A549 (cell line): ENCODE data around the gene CDX1. TPM values are rescaled to one million over a fixed set of nuclear protein-coding genes. Genes with fewer than 3 reads are reported as not detected.
A peak's percentile ranks its signal among the peaks of the same experiment; 100 is the strongest.

Source experiments
- ATAC-seq, 2 experiments: fragments of 200-7000 bp in 1 of 2; fragments of >200 bp in 1 of 2; cut with Nextera tagmentation in 1 of 2; cut with Tn5 transposase in 1 of 2; 3 replicates each; pipeline versions ENCODE4 v1.8.0 to v1.9.1; 2018 to 2020; ENCODE audit warnings: mild to moderate bottlenecking in 1 of 2, moderate library complexity in 1 of 2
- CTCF ChIA-PET: fragments of 300-600 bp; sonication (Branson Sonifier 250); formaldehyde crosslinking; extraction: SDS; loops from one replicate; lab custom pipeline; 2021; ENCODE audit warnings: antibody characterized with exemption, inconsistent platforms; lab: Yijun Ruan, JAX
- POLR2A ChIA-PET: fragments of 350-600 bp; formaldehyde crosslinking; extraction: SDS; loops from one replicate; lab custom pipeline; 2021; ENCODE audit warnings: antibody characterized with exemption, inconsistent platforms; lab: Yijun Ruan, JAX
- DNase-seq, 2 experiments: peaks; one replicate each; pipeline versions ENCODE4 v3.0.0 to v3.0.0-alpha.2; 2011 to 2016; ENCODE audit warnings: low read depth in 1 of 2, low spot score in 1 of 2
- FAIRE-seq: peaks from 2 replicates; lab custom pipeline; 2011; peaks lifted over from hg19 to GRCh38; lab: Jason Lieb, UNC
- H3K27ac ChIP-seq, 2 experiments: fragments of >200 bp; sonication (Bioruptor Twin); formaldehyde crosslinking; 3 replicates each; pipeline ENCODE4 v1.5.1; 2016 to 2017
- H3K4me1 ChIP-seq: fragments of >200 bp; sonication (Bioruptor Twin); formaldehyde crosslinking; 3 replicates; pipeline ENCODE4 v1.6.1; 2016
- H3K4me2 ChIP-seq: fragments of >200 bp; sonication (Bioruptor Twin); formaldehyde crosslinking; 3 replicates; pipeline ENCODE4 v1.6.1; 2016
- H3K4me3 ChIP-seq: fragments of >200 bp; sonication (Bioruptor Twin); formaldehyde crosslinking; 3 replicates; pipeline ENCODE4 v1.5.1; 2016
- H3K9me3 ChIP-seq: fragments of >200 bp; sonication (Bioruptor Twin); formaldehyde crosslinking; 3 replicates; pipeline ENCODE4 v1.6.1; 2016
- ATOH8 ChIP-seq: fragments of 250-450 bp; sonication (Bioruptor Pico); IDR thresholded peaks from 2 replicates; pipeline ENCODE4 v1.5.0; 2020; ENCODE audit warnings: low read depth, mild to moderate bottlenecking, moderate library complexity
- CTCF ChIP-seq: fragments of >200 bp; sonication (Bioruptor Twin); formaldehyde crosslinking; IDR thresholded peaks from 3 replicates; pipeline ENCODE4 v1.5.1; 2016
- E2F6 ChIP-seq: IDR thresholded peaks from 2 replicates; pipeline ENCODE4 v1.6.1; 2012; ENCODE audit warnings: low read depth, borderline replicate concordance
- EHMT2 ChIP-seq: fragments of 200-600 bp; sonication (generic); IDR thresholded peaks from 2 replicates; pipeline ENCODE4 v1.6.1; 2016; ENCODE audit warnings: antibody characterized with exemption, low read depth, mild to moderate bottlenecking, moderate library complexity
- FOSL2 ChIP-seq, 2 experiments: fragments of 450-650 bp in 1 of 2; fragments of >200 bp in 1 of 2; sonication (Bioruptor Twin) in 1 of 2; formaldehyde crosslinking; IDR thresholded peaks; 2 replicates each; pipeline versions ENCODE4 v1.5.0 to v1.6.1; 2016 to 2020; ENCODE audit warnings: mild to moderate bottlenecking in 1 of 2, moderate library complexity in 1 of 2
- HDAC2 ChIP-seq: fragments of 200-600 bp; sonication (generic); IDR thresholded peaks from 2 replicates; pipeline ENCODE4 v1.6.1; 2016
- HES2 ChIP-seq: fragments of >200 bp; sonication (Bioruptor Twin); formaldehyde crosslinking; IDR thresholded peaks from 2 replicates; pipeline ENCODE4 v1.6.1; 2016
- HMGXB4 ChIP-seq: fragments of 250-450 bp; sonication (Bioruptor Pico); IDR thresholded peaks from 2 replicates; pipeline ENCODE4 v1.5.0; 2021; ENCODE audit warnings: mild to moderate bottlenecking, moderate library complexity, borderline replicate concordance
- HOXA7 ChIP-seq: fragments of 250-450 bp; sonication (Bioruptor Pico); IDR thresholded peaks from 2 replicates; pipeline ENCODE4 v1.5.0; 2020; ENCODE audit warnings: mild to moderate bottlenecking, moderate library complexity
- HOXB13 ChIP-seq: fragments of 250-450 bp; sonication (Bioruptor Pico); IDR thresholded peaks from 2 replicates; pipeline ENCODE4 v1.5.0; 2020; ENCODE audit warnings: low read depth, mild to moderate bottlenecking, moderate library complexity
- HOXB5 ChIP-seq: fragments of 250-450 bp; sonication (Bioruptor Pico); IDR thresholded peaks from 2 replicates; pipeline ENCODE4 v1.5.0; 2020; ENCODE audit warnings: mild to moderate bottlenecking, moderate library complexity
- NFE2L2 ChIP-seq: fragments of 150-350 bp; conservative IDR thresholded peaks from 2 replicates; pipeline ENCODE4 v1.6.1; 2014; ENCODE audit warnings: low read length
- NPAS2 ChIP-seq: fragments of 250-450 bp; sonication (Bioruptor Pico); IDR thresholded peaks from 2 replicates; pipeline ENCODE4 v1.8.0; 2022; ENCODE audit warnings: mild to moderate bottlenecking, moderate library complexity, borderline replicate concordance
- PBX3 ChIP-seq: IDR thresholded peaks from 2 replicates; pipeline ENCODE4 v1.6.1; 2012
- PHF8 ChIP-seq: fragments of 200-600 bp; sonication (generic); IDR thresholded peaks from 2 replicates; pipeline ENCODE4 v1.6.1; 2016; ENCODE audit warnings: low read depth, mild to moderate bottlenecking, antibody characterized with exemption, moderate library complexity, borderline replicate concordance
- POLR2A ChIP-seq: IDR thresholded peaks from 2 replicates; pipeline ENCODE4 v1.6.1; 2012; ENCODE audit warnings: mild to moderate bottlenecking, low read length
- RARB ChIP-seq: fragments of 250-450 bp; sonication (Bioruptor Pico); IDR thresholded peaks from 2 replicates; pipeline ENCODE4 v1.8.0; 2021; ENCODE audit warnings: mild to moderate bottlenecking, moderate library complexity
- TFCP2L1 ChIP-seq: fragments of 250-450 bp; sonication (Bioruptor Pico); IDR thresholded peaks from 2 replicates; pipeline ENCODE4 v1.5.0; 2021; ENCODE audit warnings: mild to moderate bottlenecking
- ZFP36 ChIP-seq: fragments of 450-650 bp; IDR thresholded peaks from 2 replicates; pipeline ENCODE4 v1.6.1; 2014; ENCODE audit warnings: borderline replicate concordance; ENCODE audit not compliant: partially characterized antibody
- WGBS: methylation state at CpG from one replicate; pipeline ENCODE4 v1.1.6; 2017; ENCODE audit errors: missing lambda C conversion rate; 5-methylcytosine and 5-hydroxymethylcytosine counted together
- polyA plus RNA-seq, 4 experiments: library from polyadenylated mRNA; depleted of rRNA in 3 of 4; stranded (reverse); fragments of >200 nt; fragmentation: RNase III in 1 of 4; extraction: RNeasy Plus Mini Kit Qiagen cat#74134 plus additional on column Dnase treatment in 1 of 4; gene quantifications; 2 replicates in 3 of 4; 3 replicates in 1 of 4; pipeline ENCODE4 v1.2.3, GENCODE V29; 2011 to 2017

Gene CDX1
- polyA plus RNA-seq, 2 of the 4 experiments (the other 2 are of a cell fraction) = not detected

GRCh38 chr5:150163035-150163434 is 3.5 kb upstream of the CDX1 start (continued):
- TF ChIP-seq HOXB5 = no peak

GRCh38 chr5:150163547-150164059 is 3.0 kb upstream of the CDX1 start:
- POLR2A ChIA-PET = no interaction called here
- H3K4me3 ChIP-seq = no peak overlapping the region
- TF ChIP-seq HES2 (no peak), FOSL2 (IDR thresholded peaks at IDR 0.05) (no peak), FOSL2 (CRISPR knock-in tag; IDR thresholded peaks at IDR 0.05) (no peak), HOXB5 (no peak), EHMT2 (no peak), ATOH8 (CRISPR knock-in tag) (no peak), PBX3 (no peak), POLR2A (no peak), RARB (CRISPR knock-in tag) (no peak), HOXB13 (CRISPR knock-in tag) (no peak), CTCF (no peak), NPAS2 (CRISPR knock-in tag) (no peak), TFCP2L1 (CRISPR knock-in tag) (no peak), HDAC2 (no peak), PHF8 (no peak), NFE2L2 (no peak), ZFP36 (no peak), HMGXB4 (CRISPR knock-in tag) (no peak), HOXA7 (CRISPR knock-in tag) (no peak), E2F6 (no peak)
- TF ChIP-seq, all 56 proteins: peak for 0
- FAIRE-seq = no peak
- Histone ChIP-seq H3K4me2 (no peak overlapping the region), H3K4me1 (peaks cover 8% of the 10 kb centered on the region; the same call in 1 of the 3 replicates), H3K27ac (peak overlapping the region in 1 of 2 experiments; percentile 61; a peak in 2 of 6 replicates), H3K9me3 (no peaks in the 10 kb centered on the region)
- ATAC-seq = no peak
- DNase-seq = no peak
- CTCF ChIA-PET = interaction anchor here (0.6 to 8.8 kb wide), 8 partner anchors 12 to 187 kb away, joined by 3 to 140 read pairs (median 11); no protein-coding TSS in a partner anchor
- 80% methylated on average over 13 of the region's 13 CpGs for WGBS
